Activated CD8-positive, alpha-beta memory T cell treated with anti-CD3 and anti-CD28 coated beads, Interleukin-2, amount 50 U/mL, for 1 hour (primary cell): ENCODE measurements around the gene WFDC8.

Source experiments
- DNase-seq: peaks from one replicate; pipeline ENCODE4 v3.0.0-alpha.2; 2020; ENCODE audit errors: extremely low read depth

WFDC8 gene

DNA sequence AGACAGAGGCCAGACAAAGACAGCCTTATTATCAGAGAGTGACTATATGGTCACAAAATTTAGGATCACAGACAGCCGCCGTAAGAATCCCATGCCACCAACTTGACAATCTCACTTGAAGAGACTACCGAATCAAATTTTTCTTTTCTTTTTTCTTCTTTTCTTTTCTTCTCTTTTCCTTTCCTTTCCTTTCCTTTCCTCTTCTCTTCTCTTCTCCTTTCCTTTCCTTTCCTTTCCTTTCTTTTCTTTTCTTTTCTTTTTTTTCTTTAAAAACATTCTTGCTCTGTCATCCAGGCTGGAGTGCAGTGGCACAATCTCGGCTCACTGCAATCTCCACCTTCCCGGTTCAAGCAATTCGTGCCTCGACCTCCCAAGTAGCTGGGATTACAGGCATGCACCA, 30.7 kb downstream of the WFDC8 start:
- no peak for DNase-seq

GRCh38 chr20:45547206-45547770, 31.8 kb downstream of the WFDC8 start, which contains the start of gene EPPIN:
Gene EPPIN, minus strand, starts transcription at chr20:45547401. Its CDS starts 44 bp downstream, at chr20:45547357.
- DNase-seq, result no peak

- DNase-seq, result no peak
Measured at GRCh38 chr20:45545754-45546453, 33.2 kb downstream of the WFDC8 start.

DNA sequence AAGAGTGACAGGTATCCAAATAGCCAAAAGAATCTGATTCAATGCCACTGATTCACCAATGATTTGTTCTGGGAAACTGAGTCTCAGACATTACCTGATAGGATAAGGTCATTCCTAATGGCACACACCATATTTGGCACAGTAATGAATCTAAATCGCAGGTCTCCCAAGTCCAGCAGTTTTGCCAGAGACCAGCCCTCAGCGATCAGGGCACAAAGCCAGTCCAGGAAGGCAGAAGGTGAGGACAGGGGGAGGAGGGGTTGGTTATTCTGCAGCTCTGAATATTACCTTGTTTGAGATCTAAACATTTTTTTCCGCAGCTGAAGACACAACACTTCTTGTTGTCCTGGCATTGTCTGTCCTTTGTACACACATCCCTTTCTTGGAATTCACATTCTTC, 33.7 kb downstream of the WFDC8 start:
- DNase-seq, result no peak

GRCh38 chr20:45539382-45539781, 39.7 kb downstream of the WFDC8 start, which contains the start of gene WFDC6:
Gene WFDC6, minus strand, starts transcription at chr20:45539482. Its CDS starts 75 bp downstream, at chr20:45539407.
- DNase-seq, result no peak

DNA sequence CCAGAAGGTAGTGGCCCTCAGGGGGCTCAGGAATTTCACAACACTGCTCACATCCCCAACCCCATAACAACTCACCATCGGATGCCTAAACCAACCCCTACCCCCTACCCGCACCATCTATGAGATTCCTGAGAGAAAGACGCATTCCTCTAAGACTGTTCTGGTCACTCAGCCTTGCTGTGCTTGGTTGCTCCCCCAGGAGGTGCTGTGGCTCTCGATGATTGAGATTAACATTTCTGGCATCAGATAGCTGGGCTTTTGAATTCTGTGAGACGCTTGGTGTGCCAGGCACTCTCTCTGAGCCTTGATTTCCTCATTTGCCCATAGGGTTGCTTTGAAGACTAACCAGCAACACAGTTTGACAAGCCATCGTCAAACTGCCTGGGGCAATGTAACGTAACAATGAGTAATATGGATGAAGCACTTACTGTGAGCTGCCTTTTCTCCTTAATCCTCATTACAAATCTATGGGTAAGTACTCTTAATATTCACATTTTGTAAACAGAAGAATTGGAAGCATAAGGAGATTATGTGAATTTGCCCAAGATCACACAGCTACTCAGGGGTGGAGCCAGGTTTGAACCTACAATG, 40.8 kb downstream of the WFDC8 start:
- no peak for DNase-seq

GRCh38 chr20:45527294-45527693, 51.8 kb downstream of the WFDC8 start:
- no peak for DNase-seq

GRCh38 chr20:45523821-45524220, 55.3 kb downstream of the WFDC8 start:
- DNase-seq, result no peak

- DNase-seq, result no peak
Measured at GRCh38 chr20:45518282-45518681, 60.8 kb downstream of the WFDC8 start.

GRCh38 chr20:45515147-45515913, 63.8 kb downstream of the WFDC8 start, which contains the start of gene SPINT3:
Gene SPINT3, minus strand, starts transcription at chr20:45515622. Its CDS starts 14 bp downstream, at chr20:45515608.
- no peak for DNase-seq

DNA sequence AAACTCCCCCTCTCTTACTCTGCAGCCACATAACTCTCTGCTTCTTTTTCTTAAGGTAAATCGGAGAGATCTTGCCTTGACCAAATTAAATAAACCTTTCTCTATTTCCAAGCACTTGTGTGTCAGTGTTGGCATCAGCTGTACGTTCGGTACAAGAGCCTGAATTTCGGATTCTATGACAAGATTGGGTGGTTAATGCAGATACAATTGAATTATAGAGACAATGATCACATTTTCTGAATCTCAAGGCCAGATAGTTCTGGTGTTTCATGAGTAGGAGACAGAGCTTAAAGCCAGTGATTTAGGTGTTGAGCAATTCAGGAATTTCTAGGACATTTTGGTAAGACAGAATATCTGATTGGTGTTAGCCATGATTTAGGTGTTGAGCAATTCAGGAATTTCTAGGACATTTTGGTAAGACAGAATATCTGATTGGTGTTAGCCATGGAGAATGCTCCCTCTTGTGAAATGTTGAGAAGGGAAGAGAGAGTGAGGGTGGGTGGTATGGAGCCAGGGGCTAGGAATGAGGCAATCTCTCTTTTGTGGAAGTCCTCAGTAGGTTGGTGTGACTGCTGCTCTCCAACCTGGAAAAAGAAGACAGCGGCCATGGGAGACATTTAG, 68.7 kb downstream of the WFDC8 start:
- DNase-seq, result no peak

DNA sequence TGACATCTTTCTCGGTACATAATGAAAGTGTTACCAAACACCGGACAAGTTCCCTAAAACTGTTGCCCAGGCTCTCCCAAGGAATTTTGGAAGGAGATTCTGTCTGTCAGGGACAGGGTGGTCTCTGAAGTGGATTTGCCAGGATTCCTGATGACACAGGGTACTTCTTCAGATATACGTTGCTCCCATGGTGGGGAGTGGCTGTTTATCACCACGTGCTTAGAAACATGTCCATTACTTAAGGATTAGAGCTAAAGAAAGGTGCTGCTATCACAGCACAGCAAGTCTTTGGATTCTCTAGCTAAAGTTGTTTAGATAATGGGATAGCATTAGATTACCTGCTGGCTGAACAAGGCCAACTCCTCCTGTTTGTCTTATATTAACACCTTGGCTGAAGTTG, 70.0 kb downstream of the WFDC8 start:
- DNase-seq, result no peak

- no peak for DNase-seq
Measured at GRCh38 chr20:45508068-45508886, 70.8 kb downstream of the WFDC8 start.

GRCh38 chr20:45507011-45507820, 71.9 kb downstream of the WFDC8 start:
- no peak for DNase-seq

DNA sequence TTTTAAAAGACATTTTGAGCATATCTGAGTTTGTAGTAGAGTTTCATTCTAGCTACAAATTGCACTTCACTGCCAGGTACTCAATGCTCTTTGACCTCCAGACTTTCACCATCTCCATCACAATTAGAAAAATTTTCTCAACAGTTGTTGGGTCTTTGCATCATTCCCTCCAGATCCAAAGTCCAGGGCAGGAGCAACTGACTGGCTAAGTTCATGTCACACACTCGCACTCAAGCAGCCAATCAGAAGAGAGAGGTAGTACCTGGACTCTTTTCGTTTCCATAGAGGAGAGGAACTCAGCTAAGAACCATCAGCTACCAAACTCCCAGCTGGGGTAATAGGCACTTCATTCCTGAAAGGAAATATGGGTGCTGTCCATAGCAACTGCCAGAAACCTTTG, 72.7 kb downstream of the WFDC8 start:
- no peak for DNase-seq

DNA sequence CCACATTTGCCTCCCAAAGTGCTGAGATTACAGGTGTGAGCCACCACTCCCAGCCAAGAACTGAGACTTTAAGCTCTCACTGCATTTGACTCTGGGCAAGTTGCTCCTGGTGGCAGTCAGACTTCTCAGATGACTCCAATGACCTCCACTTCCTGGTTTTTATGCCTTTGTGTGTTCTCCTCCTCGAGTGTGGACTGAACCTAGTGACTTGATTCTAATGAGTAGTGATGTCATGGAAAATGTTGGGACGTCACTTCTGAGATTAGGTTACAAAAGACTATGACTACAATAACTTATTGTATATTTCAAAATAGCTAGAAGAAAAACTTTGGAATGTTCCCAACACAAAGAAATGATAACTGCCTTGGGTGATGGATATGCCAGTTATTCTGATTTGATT, 75.7 kb downstream of the WFDC8 start:
- DNase-seq, result no peak

DNA sequence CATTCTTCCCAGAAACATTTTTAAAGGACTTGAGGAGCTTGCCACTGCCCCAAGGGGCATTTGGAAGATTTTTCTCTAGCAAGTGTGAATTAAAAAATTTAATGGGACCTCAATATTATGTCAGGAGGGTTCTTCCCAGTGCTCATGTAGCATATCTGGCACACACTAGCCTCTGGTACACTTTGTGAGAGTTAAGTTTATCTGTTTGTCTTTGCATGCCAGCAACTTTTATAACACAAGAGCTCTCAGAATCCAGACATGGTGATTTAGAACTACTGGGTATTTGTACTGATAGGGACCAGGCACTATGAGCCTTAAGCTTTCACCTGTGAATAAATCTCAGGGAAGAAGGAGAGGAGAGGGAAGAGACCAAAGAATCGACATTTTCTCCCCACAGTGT, 76.5 kb downstream of the WFDC8 start:
- DNase-seq, result no peak
